Erythroblast (primary cell): ENCODE results near the gene VPS33B.

ENCODE experiments used
- GATA1 ChIP-seq: IDR thresholded peaks from 2 replicates; pipeline ENCODE4 v1.6.1; 2011; ENCODE audit warnings: low read depth, mild to moderate bottlenecking, control low read depth, low read length, moderate library complexity
- POLR2A ChIP-seq: IDR thresholded peaks from 2 replicates; pipeline ENCODE4 v1.6.1; 2011; ENCODE audit warnings: mild to moderate bottlenecking, low read length

DNA sequence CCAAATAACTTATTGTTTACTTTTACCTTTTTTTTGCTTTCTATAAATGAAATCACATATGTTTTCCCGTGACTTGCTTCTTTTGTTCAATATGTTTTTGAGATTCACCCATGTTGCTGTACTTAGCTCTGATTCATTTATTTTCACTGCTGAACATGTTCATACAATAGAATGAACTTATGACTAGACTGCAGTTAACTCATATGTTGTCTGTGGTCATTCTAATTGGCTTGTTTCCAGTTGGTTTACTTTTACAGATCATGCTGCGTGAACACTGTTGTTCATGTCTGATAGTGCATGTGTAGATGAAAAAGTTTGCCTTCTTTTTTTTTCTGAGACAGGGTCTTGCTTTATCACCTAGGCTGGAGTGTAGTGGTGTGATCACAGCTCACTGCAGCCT lies 46.0 kb upstream of the VPS33B start:
- TF ChIP-seq POLR2A: no peak
- TF ChIP-seq GATA1: no peak
